ENCODE data around the gene TADA2A.

DNA sequence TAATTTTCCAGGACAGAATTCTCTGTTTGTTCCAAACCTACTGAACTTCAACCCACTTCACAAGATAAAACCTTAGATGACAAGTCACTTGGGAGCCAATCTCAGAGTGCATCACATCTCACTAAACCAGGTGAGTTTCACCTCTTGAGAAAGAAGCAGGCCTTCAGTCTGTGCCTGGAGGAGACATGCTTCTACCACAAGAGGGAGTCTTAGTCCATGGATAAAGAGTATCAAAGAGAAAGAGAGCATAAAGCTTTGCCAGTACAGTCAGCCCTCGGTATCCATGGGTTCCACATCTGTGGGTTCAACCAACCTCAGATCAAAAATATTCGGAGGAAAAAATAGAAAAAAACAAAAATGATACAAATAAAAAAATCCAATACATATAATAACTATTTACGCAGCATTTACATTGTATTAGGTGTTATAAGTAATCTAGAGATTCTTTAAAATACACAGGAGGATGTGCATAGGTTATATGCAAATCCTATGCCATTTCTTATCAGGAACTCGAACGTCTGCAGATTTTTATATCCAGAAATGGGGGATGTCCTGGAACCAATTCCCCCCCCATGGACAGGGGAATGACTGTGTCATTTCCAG, 120.7 kb downstream of the TADA2A start:
- TF ChIP-seq CTCF (conservative IDR thresholded peaks at IDR 0.05; ENCODE audit: low read length) (peak; percentile 85), EZH2phosphoT487 (IDR thresholded peaks at IDR 0.05; ENCODE audit: borderline replicate concordance) (no peak)

All from Loucy (cell line).